Right hindlimb (tissue), 1 donor: ENCODE measurements around the gene SLC1A1.
A peak's percentile ranks its signal among the peaks of the same experiment; 100 is the strongest.

Experiments
- DNase-seq: peaks from one replicate; pipeline ENCODE4 v3.0.0-alpha.2; 2018

The SLC1A1 gene

DNA sequence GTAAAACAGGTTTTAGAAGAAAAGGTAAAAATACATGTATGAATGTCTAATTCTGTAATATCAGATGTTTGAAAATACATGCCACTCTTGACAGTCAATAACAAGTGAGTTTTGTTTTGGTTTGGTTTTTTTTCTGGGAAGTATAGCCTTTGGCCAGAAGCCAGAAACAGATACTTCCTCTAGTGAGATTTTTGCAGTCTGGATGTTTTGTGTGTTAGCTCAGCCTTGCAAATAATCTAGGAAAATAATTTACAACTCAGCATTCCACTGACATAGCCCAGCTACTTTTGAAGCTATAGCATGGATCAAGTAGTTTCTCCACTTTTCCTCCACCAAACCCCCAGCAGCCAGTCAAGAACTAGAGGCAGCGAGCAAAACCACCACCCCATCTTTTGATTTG is 56.7 kb downstream of the SLC1A1 start:
- no peak for DNase-seq

DNA sequence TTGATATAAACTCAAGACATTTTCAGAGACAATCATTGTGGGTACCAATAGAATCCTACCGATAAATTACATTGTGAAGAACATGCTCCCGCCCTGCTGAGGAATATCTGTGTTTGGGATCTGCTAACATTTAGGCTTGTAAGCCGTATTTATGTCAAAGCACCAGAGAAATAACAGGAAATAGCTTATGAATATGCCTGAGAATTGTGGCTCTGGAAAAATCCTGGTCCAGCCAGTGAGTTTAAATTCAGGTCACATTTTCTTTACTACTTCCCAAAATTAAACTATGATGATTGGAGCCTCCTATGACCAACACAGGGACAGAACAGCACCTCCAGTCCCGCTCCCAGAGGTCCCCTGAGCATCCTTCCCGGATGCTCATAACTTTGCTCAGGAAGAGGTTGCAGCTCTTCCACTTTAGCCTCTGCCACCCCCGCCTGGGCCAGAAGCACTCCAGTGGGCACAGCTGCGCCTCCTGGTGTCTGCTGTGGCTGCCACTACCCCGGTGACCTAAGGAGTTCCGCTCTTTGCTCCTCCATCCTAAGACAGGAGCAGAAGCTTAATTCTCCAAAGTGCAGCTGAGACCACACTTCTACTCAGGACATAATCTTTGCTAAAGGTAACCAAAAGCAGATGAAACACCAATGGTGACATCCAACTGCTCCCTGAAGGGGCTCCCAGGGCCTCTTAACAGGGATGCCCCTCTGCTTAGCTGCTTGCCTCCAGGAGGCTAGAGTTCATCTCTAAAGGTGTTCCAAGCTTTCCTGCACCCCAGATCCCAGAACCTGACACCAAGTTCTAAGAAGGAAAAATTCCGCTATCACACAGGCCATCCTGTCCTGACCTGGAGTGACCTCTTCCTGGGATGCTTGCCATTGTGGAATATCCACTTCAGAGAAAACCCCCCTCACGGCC is 58.8 kb downstream of the SLC1A1 start:
- peak; percentile 31 for DNase-seq

DNA sequence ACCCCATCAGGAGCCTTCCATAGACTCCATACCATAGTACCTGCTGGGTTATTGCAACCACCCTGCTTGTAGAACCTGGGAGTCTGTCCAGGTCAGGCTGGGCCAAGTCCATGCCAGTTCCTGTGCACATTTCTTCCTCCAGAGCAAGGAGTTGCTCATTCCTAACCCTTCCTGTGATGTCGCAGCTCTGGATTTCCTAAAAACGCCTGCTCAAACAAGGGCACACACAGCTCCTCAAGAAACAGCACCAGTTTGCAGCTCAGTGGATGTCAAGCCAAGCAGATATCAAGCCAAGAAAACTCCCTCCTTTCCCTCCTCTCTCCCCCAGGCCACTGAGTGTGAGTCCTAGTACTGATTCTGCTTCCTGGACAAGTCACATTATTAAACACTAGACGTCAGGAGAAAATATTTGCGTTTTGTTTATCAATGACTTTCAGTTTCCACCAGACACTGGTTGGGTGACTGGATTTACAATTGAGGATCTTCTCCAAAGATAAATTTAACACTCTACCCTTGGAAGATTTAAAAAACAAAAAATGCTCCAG is 59.6 kb downstream of the SLC1A1 start:
- no peak for DNase-seq

- DNase-seq: no peak
Observed at GRCh38 chr9:4550777-4551484, 60.7 kb downstream of the SLC1A1 start.

DNA sequence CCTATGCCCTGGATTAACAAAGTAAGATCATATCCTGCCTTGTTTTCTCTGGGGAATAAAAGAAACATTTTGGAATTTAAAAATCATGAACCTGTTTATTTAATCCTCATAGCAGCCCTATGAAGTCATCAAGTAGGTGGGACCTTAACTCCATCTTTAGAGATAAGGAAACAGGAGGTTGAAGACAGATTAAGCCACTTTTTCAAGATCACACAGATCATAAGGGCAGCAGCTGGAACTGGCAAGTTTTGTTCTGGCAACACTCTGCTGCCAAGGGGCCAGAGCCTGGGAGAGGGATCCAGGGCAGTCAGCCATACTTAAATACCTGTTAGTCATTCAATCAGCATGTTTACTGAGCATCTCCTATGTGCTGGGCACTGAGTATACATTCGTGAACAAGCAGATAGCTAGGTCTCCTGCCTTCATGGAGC is 63.7 kb downstream of the SLC1A1 start:
- DNase-seq: no peak

DNA sequence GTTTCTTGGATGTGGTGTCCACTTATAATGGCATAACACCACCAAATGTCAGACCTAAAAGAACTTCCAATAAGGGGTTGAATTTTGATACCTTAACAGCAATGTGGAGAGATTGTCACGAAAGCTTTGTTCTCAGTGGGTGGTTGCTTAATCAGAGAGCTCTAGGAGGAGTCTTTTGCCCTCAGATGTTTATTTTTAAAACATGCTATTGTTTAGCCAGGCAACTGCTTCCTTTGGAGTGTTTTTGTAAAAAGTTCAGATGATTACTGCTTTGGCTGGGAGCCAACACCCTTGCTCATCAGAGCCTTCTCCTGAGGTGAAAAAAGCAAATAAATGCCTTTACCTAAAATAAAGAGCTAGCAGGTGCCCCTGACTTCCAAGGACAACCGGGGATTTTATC is 65.0 kb downstream of the SLC1A1 start:
- no peak for DNase-seq

GRCh38 chr9:4558371-4558998 is 68.2 kb downstream of the SLC1A1 start:
- no peak for DNase-seq

GRCh38 chr9:4559261-4560182 is 69.3 kb downstream of the SLC1A1 start:
- no peak for DNase-seq

- no peak for DNase-seq
Observed at GRCh38 chr9:4563105-4563504, 72.8 kb downstream of the SLC1A1 start.

- no peak for DNase-seq
Observed at GRCh38 chr9:4566806-4567205, 76.5 kb downstream of the SLC1A1 start.

DNA sequence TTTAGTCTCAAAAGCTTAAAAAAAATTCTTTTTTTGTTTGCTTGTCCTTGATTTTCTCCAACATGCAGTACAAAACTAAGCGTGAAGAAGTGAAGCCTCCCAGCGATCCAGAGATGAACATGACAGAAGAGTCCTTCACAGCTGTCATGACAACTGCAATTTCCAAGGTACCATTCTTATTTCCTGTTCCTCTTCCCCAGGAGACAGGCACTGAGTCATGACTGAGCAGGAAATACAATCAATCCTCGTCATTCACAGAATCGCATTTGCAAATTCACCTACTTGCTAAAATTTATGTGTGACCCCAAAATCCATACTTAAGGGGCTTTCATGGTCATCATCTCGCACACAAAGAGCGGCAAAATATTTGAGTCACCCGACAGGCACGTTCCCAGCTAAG is 77.3 kb downstream of the SLC1A1 start:
- DNase-seq: no peak

DNA sequence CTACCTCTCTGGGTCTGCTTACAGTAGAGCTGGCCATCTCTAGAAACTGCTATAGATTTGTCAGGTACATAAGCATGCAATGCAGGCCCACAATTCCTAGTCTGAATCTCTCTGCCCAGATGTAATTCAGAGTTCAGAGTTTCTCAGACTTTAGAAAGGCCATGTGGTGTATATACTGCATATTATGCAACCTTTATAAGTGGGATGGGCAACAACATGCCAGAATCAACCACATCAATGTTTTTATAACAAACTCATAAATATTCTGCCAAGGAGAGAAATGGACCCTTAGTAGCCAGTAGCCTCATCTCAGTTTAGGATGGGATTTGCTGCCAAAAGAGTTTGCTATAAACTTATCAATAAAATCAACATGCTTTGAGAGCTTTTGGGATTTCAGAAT is 78.8 kb downstream of the SLC1A1 start:
- DNase-seq: no peak

GRCh38 chr9:4572184-4572826 is 82.0 kb downstream of the SLC1A1 start:
- DNase-seq: no peak

- DNase-seq: no peak
Observed at GRCh38 chr9:4573176-4573575, 82.9 kb downstream of the SLC1A1 start.

- no peak for DNase-seq
Observed at GRCh38 chr9:4573634-4574389, 83.5 kb downstream of the SLC1A1 start.

DNA sequence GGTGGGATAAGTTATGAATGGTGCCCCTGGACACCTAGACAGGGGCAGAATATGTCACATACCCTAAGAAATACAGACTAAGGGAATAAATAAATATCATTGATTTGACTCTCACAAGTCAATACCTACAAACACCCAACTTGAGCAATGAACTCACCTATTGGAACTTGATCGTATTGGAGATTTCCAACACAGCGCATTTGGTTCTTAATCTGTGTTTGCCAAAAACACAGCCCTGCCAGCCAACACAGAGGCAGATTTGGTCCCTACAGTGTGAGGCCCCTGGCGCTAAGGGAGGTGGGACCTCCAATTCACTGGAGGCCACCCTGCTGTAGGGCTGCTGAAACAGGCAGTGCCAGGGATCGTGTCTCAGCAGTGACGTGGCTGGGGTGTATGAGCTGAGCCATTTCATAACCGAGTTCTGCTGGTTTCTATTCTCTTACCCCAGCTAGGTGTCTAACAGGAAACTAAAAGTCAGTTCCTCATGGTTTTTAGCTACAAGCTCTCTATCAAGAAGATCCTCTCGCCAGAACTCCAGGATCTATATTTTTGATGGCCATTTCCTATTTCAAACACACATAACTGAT is 84.5 kb downstream of the SLC1A1 start:
- DNase-seq: no peak

DNA sequence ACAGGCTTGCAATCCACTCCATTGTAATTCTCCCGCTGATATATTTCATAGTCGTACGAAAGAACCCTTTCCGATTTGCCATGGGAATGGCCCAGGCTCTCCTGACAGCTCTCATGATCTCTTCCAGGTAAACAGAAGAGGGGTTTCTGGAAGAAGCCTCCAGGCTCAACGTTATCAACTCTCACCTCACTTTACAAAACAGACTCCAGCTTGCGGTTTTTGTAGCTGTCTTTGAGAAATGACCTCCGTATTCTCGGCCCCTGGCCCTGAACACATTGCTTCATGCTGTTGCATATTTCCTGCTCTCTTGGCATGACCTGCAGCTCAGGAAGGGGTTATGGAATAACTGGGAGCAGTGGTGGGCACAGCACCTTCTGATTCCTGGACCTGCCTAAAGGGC is 85.7 kb downstream of the SLC1A1 start:
- DNase-seq: no peak

DNA sequence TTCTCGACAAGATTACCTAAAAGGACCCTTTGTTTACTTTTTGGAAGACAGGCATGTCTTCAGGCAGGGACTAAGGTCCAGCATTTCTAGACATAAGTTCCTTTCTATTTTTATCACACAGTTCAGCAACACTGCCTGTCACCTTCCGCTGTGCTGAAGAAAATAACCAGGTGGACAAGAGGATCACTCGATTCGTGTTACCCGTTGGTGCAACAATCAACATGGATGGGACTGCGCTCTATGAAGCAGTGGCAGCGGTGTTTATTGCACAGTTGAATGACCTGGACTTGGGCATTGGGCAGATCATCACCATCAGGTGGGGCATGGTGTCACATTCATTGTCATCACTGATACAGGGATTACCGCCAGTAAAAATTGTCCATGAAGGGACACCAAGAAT is 86.2 kb downstream of the SLC1A1 start:
- DNase-seq: no peak

GRCh38 chr9:4579001-4579400 is 88.7 kb downstream of the SLC1A1 start:
- DNase-seq: no peak

- DNase-seq: no peak
Observed at GRCh38 chr9:4581035-4581760, 90.9 kb downstream of the SLC1A1 start.
